Smooth muscle cell (in vitro differentiated cells): Measurements from ENCODE around the gene SPINK4. TPM values are rescaled to one million over a fixed set of nuclear protein-coding genes. Genes with fewer than 3 reads are reported as not detected.

ENCODE experiments used
- DNase-seq: peaks from one replicate; lab custom pipeline; 2025; ENCODE audit not compliant: unreplicated experiment; lab: John Stamatoyannopoulos, UW
- H2AFZ ChIP-seq: fragments of 200-600 bp; sonication (generic); 2 replicates; pipeline ENCODE4 v1.6.0; 2016; ENCODE audit warnings: antibody characterized with exemption, low read depth, mild to moderate bottlenecking
- H3F3A ChIP-seq: fragments of 200-600 bp; sonication (generic); 2 replicates; pipeline ENCODE4 v1.6.0; 2017; ENCODE audit warnings: antibody characterized with exemption, low read depth
- H3K27ac ChIP-seq: fragments of 200-600 bp; sonication (generic); 2 replicates; pipeline ENCODE4 v1.5.1; 2016; ENCODE audit warnings: low read depth, mild to moderate bottlenecking
- H3K27me3 ChIP-seq: fragments of 200-600 bp; sonication (generic); 2 replicates; pipeline ENCODE4 v1.6.1; 2016; ENCODE audit warnings: low read depth, mild to moderate bottlenecking
- H3K36me3 ChIP-seq: fragments of 200-600 bp; sonication (generic); 2 replicates; pipeline ENCODE4 v1.5.1; 2016; ENCODE audit warnings: low read depth
- H3K4me1 ChIP-seq: fragments of 200-600 bp; sonication (generic); 2 replicates; pipeline ENCODE4 v1.5.1; 2016; ENCODE audit warnings: low read depth
- H3K4me2 ChIP-seq: fragments of 200-600 bp; sonication (generic); 2 replicates; pipeline ENCODE4 v1.6.0; 2016; ENCODE audit warnings: mild to moderate bottlenecking
- H3K4me3 ChIP-seq: fragments of 200-600 bp; sonication (generic); 2 replicates; pipeline ENCODE4 v1.5.1; 2016; ENCODE audit warnings: mild to moderate bottlenecking
- H3K79me2 ChIP-seq: fragments of 200-600 bp; sonication (generic); 2 replicates; pipeline ENCODE4 v1.6.0; 2016; ENCODE audit warnings: low read depth, mild to moderate bottlenecking
- H3K9ac ChIP-seq: fragments of 200-600 bp; sonication (generic); 2 replicates; pipeline ENCODE4 v1.6.0; 2016; ENCODE audit warnings: low read depth
- H3K9me3 ChIP-seq: fragments of 200-600 bp; sonication (generic); replicated peaks from 2 replicates; pipeline ENCODE4 v1.5.1; 2016; ENCODE audit warnings: low read depth
- H4K20me1 ChIP-seq: fragments of 200-600 bp; sonication (generic); 2 replicates; pipeline ENCODE4 v1.6.0; 2016; ENCODE audit warnings: low read depth
- WGBS: methylation state at CpG from one replicate; pipeline ENCODE4 v1.1.7; 2016; ENCODE audit warnings: low lambda C conversion rate; 5-methylcytosine and 5-hydroxymethylcytosine counted together
- polyA plus RNA-seq: library from polyadenylated mRNA; unstranded; fragments of >200 nt; fragmentation: Nextera tagmentation; extraction: Ambion mirVana; gene quantifications from 2 replicates; pipeline ENCODE4 v1.2.1, GENCODE V29; 2016
- total RNA-seq: library from RNA; depleted of rRNA; stranded (reverse); fragments of >200 nt; gene quantifications from 2 replicates; pipeline ENCODE4 v1.2.3, GENCODE V29; 2014
- TF ChIP-seq, protein P1 (sequence below): fragments of 200-600 bp; sonication (generic); IDR thresholded peaks from 2 replicates; pipeline ENCODE4 v1.5.1; 2017; ENCODE audit warnings: borderline replicate concordance, mild to moderate bottlenecking, antibody characterized with exemption; ENCODE audit not compliant: insufficient read depth, poor library complexity, severe bottlenecking

The SPINK4 gene, protein sequence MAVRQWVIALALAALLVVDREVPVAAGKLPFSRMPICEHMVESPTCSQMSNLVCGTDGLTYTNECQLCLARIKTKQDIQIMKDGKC
- total RNA-seq (not detected in 2 replicates), polyA plus RNA-seq (not detected in 2 replicates)

GRCh38 chr9:33239921-33240320, at the start of gene SPINK4:
Gene SPINK4, plus strand, starts transcription at chr9:33240167. Its CDS starts 42 bp downstream, at chr9:33240209.
- no peaks in the 10 kb centered on the region for H3K9me3 ChIP-seq
- no peaks in the 10 kb centered on the region for H4K20me1 ChIP-seq
- H3K27me3 ChIP-seq, result peaks cover 5% of the 10 kb centered on the region
- H3K79me2 ChIP-seq, result no peaks in the 10 kb centered on the region
- H3K4me3 ChIP-seq, result no peak within 1 kb of the TSS
- TF ChIP-seq, protein P1, sequence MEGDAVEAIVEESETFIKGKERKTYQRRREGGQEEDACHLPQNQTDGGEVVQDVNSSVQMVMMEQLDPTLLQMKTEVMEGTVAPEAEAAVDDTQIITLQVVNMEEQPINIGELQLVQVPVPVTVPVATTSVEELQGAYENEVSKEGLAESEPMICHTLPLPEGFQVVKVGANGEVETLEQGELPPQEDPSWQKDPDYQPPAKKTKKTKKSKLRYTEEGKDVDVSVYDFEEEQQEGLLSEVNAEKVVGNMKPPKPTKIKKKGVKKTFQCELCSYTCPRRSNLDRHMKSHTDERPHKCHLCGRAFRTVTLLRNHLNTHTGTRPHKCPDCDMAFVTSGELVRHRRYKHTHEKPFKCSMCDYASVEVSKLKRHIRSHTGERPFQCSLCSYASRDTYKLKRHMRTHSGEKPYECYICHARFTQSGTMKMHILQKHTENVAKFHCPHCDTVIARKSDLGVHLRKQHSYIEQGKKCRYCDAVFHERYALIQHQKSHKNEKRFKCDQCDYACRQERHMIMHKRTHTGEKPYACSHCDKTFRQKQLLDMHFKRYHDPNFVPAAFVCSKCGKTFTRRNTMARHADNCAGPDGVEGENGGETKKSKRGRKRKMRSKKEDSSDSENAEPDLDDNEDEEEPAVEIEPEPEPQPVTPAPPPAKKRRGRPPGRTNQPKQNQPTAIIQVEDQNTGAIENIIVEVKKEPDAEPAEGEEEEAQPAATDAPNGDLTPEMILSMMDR, result no peak
- H3F3A ChIP-seq, result no peaks in the 10 kb centered on the region
- no peak within 1 kb of the TSS for H3K4me2 ChIP-seq
- no peak for DNase-seq
- 46% methylated on average over 7 of the region's 7 CpGs for WGBS
- H3K9ac ChIP-seq, result no peak within 1 kb of the TSS
- no peaks in the 10 kb centered on the region for H3K4me1 ChIP-seq
- H2AFZ ChIP-seq, result no peak within 1 kb of the TSS
- H3K27ac ChIP-seq, result no peak within 1 kb of the TSS
- H3K36me3 ChIP-seq, result no peaks in the 10 kb centered on the region

GRCh38 chr9:33192493-33193255, 47.3 kb upstream of the SPINK4 start:
- H3K4me2 ChIP-seq, result peak overlapping the region; percentile 54
- TF ChIP-seq, protein P1, result no peak
- H3K4me3 ChIP-seq, result no peak overlapping the region
- no peaks in the 10 kb centered on the region for H3K36me3 ChIP-seq
- no peak for DNase-seq
- H3F3A ChIP-seq, result peaks cover 18% of the 10 kb centered on the region
- peak overlapping the region; percentile 62 for H2AFZ ChIP-seq
- H3K27ac ChIP-seq, result peak overlapping the region; percentile 49
- H3K4me1 ChIP-seq, result peaks cover 9% of the 10 kb centered on the region
- H3K79me2 ChIP-seq, result no peaks in the 10 kb centered on the region
- no peaks in the 10 kb centered on the region for H3K9me3 ChIP-seq
- WGBS, result 42% methylated on average over 3 of the region's 3 CpGs
- no peak overlapping the region for H3K9ac ChIP-seq
- H4K20me1 ChIP-seq, result no peaks in the 10 kb centered on the region
- no peaks in the 10 kb centered on the region for H3K27me3 ChIP-seq

DNA sequence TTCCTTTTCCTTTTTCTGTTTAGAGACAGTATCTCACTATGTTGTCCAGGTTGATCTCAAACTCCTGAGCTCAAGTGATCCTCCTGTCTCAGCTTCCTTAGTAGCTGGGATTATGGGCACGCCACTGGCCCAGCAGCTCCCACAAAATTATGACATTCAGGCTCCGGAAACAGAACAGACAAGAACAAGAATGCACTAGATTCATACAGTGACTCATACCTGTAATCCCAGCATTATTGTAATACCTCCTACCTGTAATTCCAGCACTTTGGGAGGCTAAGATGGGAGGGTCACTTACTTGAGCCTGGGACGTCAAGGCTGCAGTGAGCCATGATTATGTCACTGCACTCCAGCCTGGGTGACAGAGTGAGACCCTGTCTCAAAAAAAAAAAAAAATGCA, 46.1 kb upstream of the SPINK4 start:
- H3K79me2 ChIP-seq, result no peaks in the 10 kb centered on the region
- H3K27ac ChIP-seq, result peak overlapping the region; percentile 49
- no peak for DNase-seq
- peaks cover 5% of the 10 kb centered on the region for H3K4me1 ChIP-seq
- H4K20me1 ChIP-seq, result no peaks in the 10 kb centered on the region
- peaks cover 9% of the 10 kb centered on the region for H3F3A ChIP-seq
- TF ChIP-seq, protein P1, result no peak
- H3K4me3 ChIP-seq, result no peak overlapping the region
- H3K27me3 ChIP-seq, result no peaks in the 10 kb centered on the region
- H2AFZ ChIP-seq, result no peak overlapping the region
- 39% methylated on average over 3 of the region's 3 CpGs for WGBS
- no peaks in the 10 kb centered on the region for H3K36me3 ChIP-seq
- no peak overlapping the region for H3K9ac ChIP-seq
- H3K9me3 ChIP-seq, result no peaks in the 10 kb centered on the region
- no peak overlapping the region for H3K4me2 ChIP-seq
